Upper lobe of right lung (tissue), 1 donor: ENCODE data around the gene BDP1. TPM values are rescaled to one million over a fixed set of nuclear protein-coding genes. Genes with fewer than 3 reads are reported as not detected.
"Not testable (repeated sequence)": the region's sequence is repeated elsewhere in the genome, so short reads cannot be mapped to it uniquely, and the experiment has no call there.

Source experiments
- ATAC-seq: fragments of 200-7000 bp; cut with Tn5 transposase; one replicate; pipeline ENCODE4 v1.9.1; 2020; ENCODE audit warnings: mild to moderate bottlenecking, moderate library complexity
- DNase-seq: peaks from one replicate; pipeline ENCODE4 v3.0.0-alpha.2; 2020
- H3K27ac ChIP-seq: fragments of 200-600 bp; one replicate; pipeline ENCODE4 v1.8.0; 2022
- H3K27me3 ChIP-seq: fragments of 200-600 bp; one replicate; pipeline ENCODE4 v1.8.0; 2022; ENCODE audit warnings: mild to moderate bottlenecking
- H3K36me3 ChIP-seq: fragments of 200-600 bp; one replicate; pipeline ENCODE4 v1.8.0; 2022
- H3K4me1 ChIP-seq: fragments of 200-600 bp; one replicate; pipeline ENCODE4 v1.8.0; 2022
- H3K4me3 ChIP-seq: fragments of 200-600 bp; one replicate; pipeline ENCODE4 v1.8.0; 2022; ENCODE audit warnings: mild to moderate bottlenecking
- H3K9me3 ChIP-seq: fragments of 200-600 bp; one replicate; pipeline ENCODE4 v1.8.0; 2022
- CTCF ChIP-seq: fragments of 200-600 bp; IDR thresholded peaks from one replicate; pipeline ENCODE4 v1.8.0; 2022; ENCODE audit warnings: antibody characterized with exemption
- intact Hi-C: fragments of 100-400 bp; cut with DNase I; formaldehyde crosslinking; loops from one replicate; pipeline ENCODE4 v1.11.0; 2022
- total RNA-seq: library from RNA; stranded (reverse); fragmentation: NEBNext Ultra II Directional; extraction: Animal tissue kit (Norgen Biotek cat#: 25700); gene quantifications from one replicate; pipeline ENCODE4 v1.2.1, GENCODE V29; 2021
- donor health status: DM: no; HTN: yes; CAD: no; lungs with severe emphysema.

The BDP1 gene
- total RNA-seq, 1 donor from 2014 or later, result 28.2 TPM

- Histone ChIP-seq H3K9me3 (no peaks in the 10 kb centered on the region), H3K4me1 (no peaks in the 10 kb centered on the region), H3K27me3 (no peaks in the 10 kb centered on the region), H3K4me3 (no peak overlapping the region), H3K27ac (no peak overlapping the region), H3K36me3 (peaks cover 70% of the 10 kb centered on the region)
- intact Hi-C loops, result no loop called here
- ATAC-seq (no peak), DNase-seq (no peak)
- TF ChIP-seq CTCF, result no peak
Measured at GRCh38 chr5:71537687-71538086, 82.2 kb downstream of the BDP1 start.

- H3K27me3 ChIP-seq, DNase-seq, intact Hi-C loops, H3K9me3 ChIP-seq, H3K27ac ChIP-seq, ATAC-seq, H3K4me3 ChIP-seq, H3K4me1 ChIP-seq: not testable (repeated sequence)
- H3K36me3 ChIP-seq, result peaks cover 82% of the 10 kb centered on the region
Measured at GRCh38 chr5:71550885-71551284, 95.4 kb downstream of the BDP1 start.

- DNase-seq, H3K4me1 ChIP-seq, H3K9me3 ChIP-seq, H3K27me3 ChIP-seq, intact Hi-C loops, H3K27ac ChIP-seq, H3K4me3 ChIP-seq, ATAC-seq: not testable (repeated sequence)
- peaks cover 80% of the 10 kb centered on the region for H3K36me3 ChIP-seq
Measured at GRCh38 chr5:71551582-71551981, 96.1 kb downstream of the BDP1 start.

GRCh38 chr5:71552026-71552749 lies 96.7 kb downstream of the BDP1 start:
- H3K36me3 ChIP-seq, result peaks cover 80% of the 10 kb centered on the region
- intact Hi-C loops, ATAC-seq, H3K4me3 ChIP-seq, H3K4me1 ChIP-seq, H3K9me3 ChIP-seq, H3K27me3 ChIP-seq, DNase-seq, H3K27ac ChIP-seq: not testable (repeated sequence)

- ATAC-seq (no peak), DNase-seq (no peak)
- Histone ChIP-seq H3K9me3 (no peaks in the 10 kb centered on the region), H3K4me1 (no peaks in the 10 kb centered on the region), H3K36me3 (peaks cover 89% of the 10 kb centered on the region), H3K27ac (no peak overlapping the region), H3K27me3 (no peaks in the 10 kb centered on the region), H3K4me3 (no peak overlapping the region)
- no peak for TF ChIP-seq CTCF
- intact Hi-C loops, result no loop called here
Measured at GRCh38 chr5:71563161-71563560, 107.7 kb downstream of the BDP1 start.

- no peak for ATAC-seq
- no peaks in the 10 kb centered on the region for H3K4me1 ChIP-seq
- H3K9me3 ChIP-seq, result no peaks in the 10 kb centered on the region
- intact Hi-C loops, result no loop called here
- TF ChIP-seq CTCF, result no peak
- H3K4me3 ChIP-seq, result no peak overlapping the region
- DNase-seq, result no peak
- no peak overlapping the region for H3K27ac ChIP-seq
- H3K27me3 ChIP-seq, result no peaks in the 10 kb centered on the region
- peaks cover 77% of the 10 kb centered on the region for H3K36me3 ChIP-seq
Measured at GRCh38 chr5:71564895-71565294, 109.4 kb downstream of the BDP1 start.

GRCh38 chr5:71569748-71570509 lies 114.5 kb downstream of the BDP1 start:
- peaks cover 31% of the 10 kb centered on the region for H3K36me3 ChIP-seq
- no peaks in the 10 kb centered on the region for H3K4me1 ChIP-seq
- ATAC-seq (no peak), DNase-seq (no peak)
- no peaks in the 10 kb centered on the region for H3K9me3 ChIP-seq
- no peak overlapping the region for H3K27ac ChIP-seq
- no peak for TF ChIP-seq CTCF
- no peaks in the 10 kb centered on the region for H3K27me3 ChIP-seq
- intact Hi-C loops, result no loop called here
- H3K4me3 ChIP-seq, result no peak overlapping the region

- H3K27me3 ChIP-seq, ATAC-seq, H3K9me3 ChIP-seq, H3K4me1 ChIP-seq, intact Hi-C loops, H3K27ac ChIP-seq, DNase-seq, H3K4me3 ChIP-seq: not testable (repeated sequence)
- peaks cover 16% of the 10 kb centered on the region for H3K36me3 ChIP-seq
Measured at GRCh38 chr5:71571811-71572210, 116.4 kb downstream of the BDP1 start.
